Osteocyte (in vitro differentiated cells): ENCODE results near the gene TYRP1. TPM values are rescaled to one million over a fixed set of nuclear protein-coding genes. Genes with fewer than 3 reads are reported as not detected.

Experiments used
- DNase-seq: peaks from one replicate; pipeline ENCODE4 v3.0.0; 2021; ENCODE audit warnings: mixed read lengths; ENCODE audit not compliant: unreplicated experiment; ENCODE audit errors: extremely low spot score
- H3K27ac Mint-ChIP-seq: one replicate; pipeline ENCODE4 v1.8.0; 2021; ENCODE audit warnings: mild to moderate bottlenecking, mixed read lengths; ENCODE audit not compliant: unreplicated experiment
- H3K27me3 Mint-ChIP-seq: one replicate; pipeline ENCODE4 v1.8.0; 2021; ENCODE audit warnings: mixed read lengths; ENCODE audit not compliant: unreplicated experiment
- H3K36me3 Mint-ChIP-seq: one replicate; pipeline ENCODE4 v1.8.0; 2021; ENCODE audit warnings: mixed read lengths; ENCODE audit not compliant: unreplicated experiment
- H3K4me1 Mint-ChIP-seq: one replicate; pipeline ENCODE4 v1.8.0; 2021; ENCODE audit warnings: mixed read lengths; ENCODE audit not compliant: unreplicated experiment
- H3K4me3 Mint-ChIP-seq: one replicate; pipeline ENCODE4 v1.8.0; 2021; ENCODE audit warnings: mild to moderate bottlenecking, moderate library complexity, mixed read lengths; ENCODE audit not compliant: unreplicated experiment
- H3K9me3 Mint-ChIP-seq: one replicate; pipeline ENCODE4 v1.8.0; 2021; ENCODE audit warnings: mixed read lengths; ENCODE audit not compliant: unreplicated experiment
- CTCF ChIP-seq: fragments of 200-600 bp; sonication (generic); IDR thresholded peaks from 2 replicates; pipeline ENCODE4 v1.5.0; 2021; ENCODE audit warnings: antibody characterized with exemption, mild to moderate bottlenecking, moderate library complexity
- total RNA-seq: library from RNA; stranded (reverse); gene quantifications from 2 replicates; pipeline ENCODE4 v1.2.1, GENCODE V29; 2021

TYRP1 gene
- total RNA-seq, 1 donor from 2014 or later: not detected

DNA sequence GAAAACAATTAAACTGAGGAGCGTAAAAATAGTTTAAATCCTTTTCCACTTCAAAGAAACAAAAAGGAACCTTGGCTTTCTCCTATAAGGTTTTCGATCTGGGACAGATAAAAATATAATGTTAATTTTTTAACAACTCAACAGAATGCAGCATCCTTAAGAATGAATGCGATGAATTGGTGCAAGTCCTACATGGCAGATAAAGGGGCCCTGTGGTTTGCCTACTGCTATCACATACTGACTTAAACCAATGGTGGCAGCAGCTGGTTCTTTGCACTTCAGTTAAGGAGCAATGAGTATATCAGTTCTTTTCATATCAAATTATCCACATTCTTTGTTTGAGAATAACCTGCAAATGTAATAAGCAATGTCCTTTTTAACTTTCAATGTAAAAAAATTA lies 12.4 kb upstream of the TYRP1 start:
- H3K4me1 Mint-ChIP-seq: peaks cover 36% of the 10 kb centered on the region
- TF ChIP-seq CTCF: no peak
- peaks cover 5% of the 10 kb centered on the region for H3K9me3 Mint-ChIP-seq
- no peak for DNase-seq
- no peaks in the 10 kb centered on the region for H3K27me3 Mint-ChIP-seq
- peaks cover 3% of the 10 kb centered on the region for H3K36me3 Mint-ChIP-seq
- H3K27ac Mint-ChIP-seq: peak overlapping the region; percentile 81
- H3K4me3 Mint-ChIP-seq: no peak overlapping the region

DNA sequence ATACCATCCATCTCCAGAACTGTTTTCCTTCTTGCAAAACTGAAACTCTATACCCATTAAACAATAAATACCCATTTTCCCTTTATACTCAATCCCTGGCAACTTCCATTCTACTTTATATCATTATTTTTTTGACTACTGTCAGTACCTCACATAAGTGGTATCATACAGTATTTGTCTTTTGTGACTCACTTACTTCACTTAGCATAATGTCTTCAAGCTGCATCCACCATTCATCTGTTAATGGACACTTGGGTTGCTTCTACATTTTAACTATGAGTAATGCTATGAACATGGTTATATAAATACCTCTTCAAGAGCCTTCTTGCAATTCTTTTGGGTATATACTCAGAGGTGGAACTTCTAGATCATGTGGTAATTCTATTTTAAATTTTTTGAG lies 11.6 kb upstream of the TYRP1 start:
- no peak for DNase-seq
- no peak for TF ChIP-seq CTCF
- Mint-ChIP-seq H3K4me3 (no peak overlapping the region), H3K9me3 (peaks cover 5% of the 10 kb centered on the region), H3K4me1 (peaks cover 36% of the 10 kb centered on the region), H3K27ac (peak overlapping the region; percentile 23), H3K27me3 (no peaks in the 10 kb centered on the region), H3K36me3 (peaks cover 3% of the 10 kb centered on the region)

GRCh38 chr9:12684974-12685373 lies 8.2 kb upstream of the TYRP1 start:
- H3K27me3 Mint-ChIP-seq: no peaks in the 10 kb centered on the region
- peaks cover 24% of the 10 kb centered on the region for H3K4me1 Mint-ChIP-seq
- H3K27ac Mint-ChIP-seq: no peak overlapping the region
- H3K9me3 Mint-ChIP-seq: peaks cover 5% of the 10 kb centered on the region
- peaks cover 3% of the 10 kb centered on the region for H3K36me3 Mint-ChIP-seq
- no peak for TF ChIP-seq CTCF
- DNase-seq: no peak
- H3K4me3 Mint-ChIP-seq: no peak overlapping the region

- Mint-ChIP-seq H3K4me3 (no peak overlapping the region), H3K4me1 (no peaks in the 10 kb centered on the region), H3K27me3 (no peaks in the 10 kb centered on the region), H3K36me3 (no peaks in the 10 kb centered on the region), H3K27ac (no peak overlapping the region), H3K9me3 (peaks cover 6% of the 10 kb centered on the region)
- DNase-seq: no peak
- no peak for TF ChIP-seq CTCF
Observed at GRCh38 chr9:12689233-12689632, 4.0 kb upstream of the TYRP1 start.

GRCh38 chr9:12694013-12694412 lies 828 bp downstream of the TYRP1 start:
- DNase-seq: no peak
- no peak overlapping the region for H3K27ac Mint-ChIP-seq
- H3K4me3 Mint-ChIP-seq: no peak overlapping the region
- no peaks in the 10 kb centered on the region for H3K36me3 Mint-ChIP-seq
- H3K9me3 Mint-ChIP-seq: peaks cover 6% of the 10 kb centered on the region
- no peak for TF ChIP-seq CTCF
- peaks cover 15% of the 10 kb centered on the region for H3K4me1 Mint-ChIP-seq
- no peaks in the 10 kb centered on the region for H3K27me3 Mint-ChIP-seq
